Esophagus muscularis mucosa (tissue), 4 donors: ENCODE data around the gene TGFBI. TPM values are rescaled to one million over a fixed set of nuclear protein-coding genes. Genes with fewer than 3 reads are reported as not detected.

Experiments
- DNase-seq: peaks from one replicate; pipeline ENCODE4 v3.0.0-alpha.2; 2017; ENCODE audit errors: extremely low spot score
- H3K27ac ChIP-seq, 4 donors: fragments of 200-600 bp; sonication (generic); replicated peaks in 1 of 4; 1 replicate in 3 of 4; 2 replicates in 1 of 4; pipeline ENCODE4 v1.5.1; 2016 to 2019; ENCODE audit warnings: mild to moderate bottlenecking in 1 of 4
- H3K27me3 ChIP-seq, 4 donors: fragments of 200-600 bp; sonication (generic); one replicate each; pipeline versions ENCODE4 v1.5.1 to v1.6.0; 2016 to 2019
- H3K36me3 ChIP-seq, 4 donors: fragments of 200-600 bp; sonication (generic); one replicate each; pipeline ENCODE4 v1.5.1; 2016 to 2019
- H3K4me1 ChIP-seq, 4 donors: fragments of 200-600 bp; sonication (generic); one replicate each; pipeline ENCODE4 v1.5.1; 2016 to 2019
- H3K4me3 ChIP-seq, 4 donors: fragments of 200-600 bp; sonication (generic); 1 replicate in 2 of 4; 2 replicates in 2 of 4; pipeline ENCODE4 v1.5.1; 2016 to 2019; ENCODE audit warnings: mild to moderate bottlenecking in 4 of 4, moderate library complexity in 1 of 4
- H3K9me3 ChIP-seq, 4 donors: fragments of 200-600 bp; sonication (generic); 1 replicate in 3 of 4; 2 replicates in 1 of 4; pipeline ENCODE4 v1.5.1; 2016 to 2019
- CTCF ChIP-seq, 3 experiments: fragments of 200-600 bp in 2 of 3; fragments of 450-650 bp in 1 of 3; sonication (generic) in 2 of 3; IDR thresholded peaks; one replicate each; pipeline ENCODE4 v1.5.1; 2017 to 2019; ENCODE audit warnings: antibody characterized with exemption in 3 of 3, mild to moderate bottlenecking in 2 of 3, moderate library complexity in 1 of 3
- EP300 ChIP-seq: sonication (generic); formaldehyde crosslinking; IDR thresholded peaks from one replicate; pipeline ENCODE4 v1.6.1; 2017; ENCODE audit warnings: antibody characterized with exemption
- POLR2A ChIP-seq: fragments of 450-650 bp; IDR thresholded peaks from one replicate; pipeline ENCODE4 v1.6.1; 2017; ENCODE audit warnings: antibody characterized with exemption, moderate library complexity, mild to moderate bottlenecking, low read depth
- POLR2AphosphoS5 ChIP-seq, 2 donors: sonication (generic); formaldehyde crosslinking; IDR thresholded peaks; one replicate each; pipeline ENCODE4 v1.6.1; 2017; ENCODE audit warnings: antibody characterized with exemption in 2 of 2
- WGBS: methylation state at CpG from one replicate; pipeline ENCODE4 v1.1.5; 2018; 5-methylcytosine and 5-hydroxymethylcytosine counted together
- intact Hi-C: fragments of 100-400 bp; cut with DNase I; formaldehyde crosslinking; loops from one replicate; pipeline ENCODE4 v1.15.1; 2023
- total RNA-seq, 4 donors: library from RNA; depleted of rRNA; stranded (reverse); fragments of >200 nt; gene quantifications; one replicate each; pipeline versions ENCODE4 v1.1.0 to v1.2.1, GENCODE V29; 2016

TGFBI gene
- total RNA-seq, 4 donors from 2014 or later = 62.3 to 128 (median 92.9) TPM

- H3K4me1 ChIP-seq = peaks cover 0 to 22% (median 18%) of the 10 kb centered on the region in 4 donors
- DNase-seq = no peak
- H3K36me3 ChIP-seq = no peaks in the 10 kb centered on the region
- H3K4me3 ChIP-seq = no peak overlapping the region
- peak overlapping the region; percentile 36 to 62 (median 43) for H3K27ac ChIP-seq
- WGBS = 75% methylated on average over 3 of the region's 3 CpGs
- H3K9me3 ChIP-seq = no peaks in the 10 kb centered on the region
- TF ChIP-seq EP300 = no peak
- TF ChIP-seq POLR2AphosphoS5 (IDR thresholded peaks at IDR 0.05) = no peak
- TF ChIP-seq POLR2A = no peak
- no peak for TF ChIP-seq CTCF (IDR thresholded peaks at IDR 0.05)
- H3K27me3 ChIP-seq = no peaks in the 10 kb centered on the region
- intact Hi-C loops = no loop called here
Observed at GRCh38 chr5:135986401-135986800, 42.4 kb upstream of the TGFBI start.

- no peak for TF ChIP-seq POLR2A
- TF ChIP-seq EP300 = no peak
- no peak for TF ChIP-seq CTCF (IDR thresholded peaks at IDR 0.05)
- no peak for TF ChIP-seq POLR2AphosphoS5 (IDR thresholded peaks at IDR 0.05)
- no peaks in the 10 kb centered on the region for H3K27me3 ChIP-seq
- WGBS = 36% methylated on average over 3 of the region's 3 CpGs
- no peaks in the 10 kb centered on the region for H3K9me3 ChIP-seq
- H3K4me3 ChIP-seq = no peak overlapping the region
- no peaks in the 10 kb centered on the region for H3K36me3 ChIP-seq
- DNase-seq = no peak
- H3K27ac ChIP-seq = peak overlapping the region; percentile 36 to 62 (median 43)
- peaks cover 0 to 22% (median 18%) of the 10 kb centered on the region in 4 donors for H3K4me1 ChIP-seq
- intact Hi-C loops = no loop called here
Observed at GRCh38 chr5:135986891-135987401, 41.8 kb upstream of the TGFBI start.

GRCh38 chr5:135988546-135988945 lies 40.2 kb upstream of the TGFBI start:
- Histone ChIP-seq H3K36me3 (no peaks in the 10 kb centered on the region), H3K27ac (no peak overlapping the region), H3K4me1 (peaks cover under 1 to 29% (median 23%) of the 10 kb centered on the region in 4 donors), H3K9me3 (no peaks in the 10 kb centered on the region), H3K4me3 (no peak overlapping the region), H3K27me3 (no peaks in the 10 kb centered on the region)
- TF ChIP-seq POLR2AphosphoS5 (IDR thresholded peaks at IDR 0.05) = no peak
- no peak for TF ChIP-seq POLR2A
- no peak for TF ChIP-seq EP300
- no peak for TF ChIP-seq CTCF (IDR thresholded peaks at IDR 0.05)
- 86% methylated on average over 3 of the region's 3 CpGs for WGBS
- no peak for DNase-seq
- intact Hi-C loops = no loop called here

- peak; percentile 77 for DNase-seq
- TF ChIP-seq POLR2A (no peak), POLR2AphosphoS5 (IDR thresholded peaks at IDR 0.05) (no peak), CTCF (IDR thresholded peaks at IDR 0.05) (no peak), EP300 (no peak)
- Histone ChIP-seq H3K4me1 (peaks cover 4 to 41% (median 34%) of the 10 kb centered on the region in 4 donors), H3K36me3 (no peaks in the 10 kb centered on the region), H3K27me3 (no peaks in the 10 kb centered on the region), H3K4me3 (no peak overlapping the region), H3K27ac (no peak overlapping the region), H3K9me3 (no peaks in the 10 kb centered on the region)
- whole genome bisulfite sequencing = 78% methylated on average over 7 of the region's 7 CpGs
- intact Hi-C loops = no loop called here
Observed at GRCh38 chr5:135989686-135990085, 39.1 kb upstream of the TGFBI start.
